Nephron (organoid): ENCODE measurements around the gene FOXO3.

Experiments used
- H3K27ac Mint-ChIP-seq, 3 experiments: 2 replicates each; pipeline ENCODE4 v1.8.0; 2020; ENCODE audit warnings: mixed read lengths in 3 of 3, mild to moderate bottlenecking in 2 of 3, moderate library complexity in 1 of 3
- H3K27me3 Mint-ChIP-seq: 2 replicates; pipeline ENCODE4 v1.8.0; 2021; ENCODE audit warnings: low read depth, mild to moderate bottlenecking, moderate library complexity, mixed read lengths
- H3K36me3 Mint-ChIP-seq: 2 replicates; pipeline ENCODE4 v1.8.0; 2020; ENCODE audit warnings: low read depth, mixed read lengths
- H3K4me1 Mint-ChIP-seq: 2 replicates; pipeline ENCODE4 v1.8.0; 2020; ENCODE audit warnings: mixed read lengths
- H3K4me3 Mint-ChIP-seq, 3 experiments: 2 replicates each; pipeline ENCODE4 v1.8.0; 2020; ENCODE audit warnings: mild to moderate bottlenecking in 3 of 3, mixed read lengths in 3 of 3, moderate library complexity in 2 of 3
- H3K9me3 Mint-ChIP-seq: 2 replicates; pipeline ENCODE4 v1.8.0; 2020; ENCODE audit warnings: mixed read lengths
- TF ChIP-seq, protein P1 (sequence below), 3 experiments: fragments of 200-600 bp; sonication (generic); IDR thresholded peaks; one replicate each; pipeline ENCODE4 v1.5.0; 2021; ENCODE audit warnings: antibody characterized with exemption in 3 of 3; ENCODE audit not compliant: unreplicated experiment in 3 of 3

FOXO3 gene

GRCh38 chr6:108720827-108721226 lies 160.1 kb downstream of the FOXO3 start:
- Mint-ChIP-seq H3K36me3 (peaks cover 8% of the 10 kb centered on the region), H3K27ac (no peak overlapping the region), H3K4me3 (no peak overlapping the region), H3K27me3 (peaks cover 19% of the 10 kb centered on the region), H3K9me3 (peaks cover 10% of the 10 kb centered on the region), H3K4me1 (peaks cover 9% of the 10 kb centered on the region)
- TF ChIP-seq, protein P1, sequence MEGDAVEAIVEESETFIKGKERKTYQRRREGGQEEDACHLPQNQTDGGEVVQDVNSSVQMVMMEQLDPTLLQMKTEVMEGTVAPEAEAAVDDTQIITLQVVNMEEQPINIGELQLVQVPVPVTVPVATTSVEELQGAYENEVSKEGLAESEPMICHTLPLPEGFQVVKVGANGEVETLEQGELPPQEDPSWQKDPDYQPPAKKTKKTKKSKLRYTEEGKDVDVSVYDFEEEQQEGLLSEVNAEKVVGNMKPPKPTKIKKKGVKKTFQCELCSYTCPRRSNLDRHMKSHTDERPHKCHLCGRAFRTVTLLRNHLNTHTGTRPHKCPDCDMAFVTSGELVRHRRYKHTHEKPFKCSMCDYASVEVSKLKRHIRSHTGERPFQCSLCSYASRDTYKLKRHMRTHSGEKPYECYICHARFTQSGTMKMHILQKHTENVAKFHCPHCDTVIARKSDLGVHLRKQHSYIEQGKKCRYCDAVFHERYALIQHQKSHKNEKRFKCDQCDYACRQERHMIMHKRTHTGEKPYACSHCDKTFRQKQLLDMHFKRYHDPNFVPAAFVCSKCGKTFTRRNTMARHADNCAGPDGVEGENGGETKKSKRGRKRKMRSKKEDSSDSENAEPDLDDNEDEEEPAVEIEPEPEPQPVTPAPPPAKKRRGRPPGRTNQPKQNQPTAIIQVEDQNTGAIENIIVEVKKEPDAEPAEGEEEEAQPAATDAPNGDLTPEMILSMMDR (IDR thresholded peaks at IDR 0.05; ENCODE audit: unreplicated experiment in 3 of 3) = no peak

- H3K9me3 Mint-ChIP-seq = peaks cover 10% of the 10 kb centered on the region
These were observed 160.6 kb downstream of the FOXO3 start for GRCh38 chr6:108721286-108721685.

DNA sequence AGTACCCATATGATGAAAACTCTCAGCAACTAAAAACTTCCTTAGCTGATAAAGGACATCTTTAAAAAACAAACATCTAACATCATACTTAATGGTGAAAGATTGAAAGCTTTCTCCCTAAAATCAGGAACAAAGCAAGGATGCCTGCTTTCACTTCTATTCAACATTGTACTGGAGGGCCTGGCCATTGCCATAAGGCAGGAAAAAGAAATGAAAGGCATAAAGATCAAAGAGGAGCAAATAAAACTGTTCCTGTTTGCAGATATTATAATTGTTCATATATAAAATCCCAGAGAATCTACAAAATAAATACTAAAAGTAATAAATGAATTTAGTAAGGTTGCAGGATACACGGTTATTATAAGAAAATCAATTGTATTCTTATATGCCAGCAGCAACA lies 162.9 kb downstream of the FOXO3 start:
- Mint-ChIP-seq H3K9me3 (peaks cover 10% of the 10 kb centered on the region), H3K27ac (no peak overlapping the region), H3K4me1 (peaks cover 6% of the 10 kb centered on the region), H3K36me3 (peaks cover 8% of the 10 kb centered on the region), H3K4me3 (no peak overlapping the region), H3K27me3 (peaks cover 14% of the 10 kb centered on the region)
- TF ChIP-seq, protein P1 (IDR thresholded peaks at IDR 0.05; ENCODE audit: unreplicated experiment in 3 of 3) = no peak

More at GRCh38 chr6:108721286-108721685, 160.6 kb downstream of the FOXO3 start:
- Mint-ChIP-seq H3K4me1 (peaks cover 6% of the 10 kb centered on the region), H3K36me3 (peaks cover 8% of the 10 kb centered on the region), H3K27me3 (peaks cover 19% of the 10 kb centered on the region), H3K27ac (no peak overlapping the region), H3K4me3 (no peak overlapping the region)
- TF ChIP-seq, protein P1 (IDR thresholded peaks at IDR 0.05; ENCODE audit: unreplicated experiment in 3 of 3) = no peak

DNA sequence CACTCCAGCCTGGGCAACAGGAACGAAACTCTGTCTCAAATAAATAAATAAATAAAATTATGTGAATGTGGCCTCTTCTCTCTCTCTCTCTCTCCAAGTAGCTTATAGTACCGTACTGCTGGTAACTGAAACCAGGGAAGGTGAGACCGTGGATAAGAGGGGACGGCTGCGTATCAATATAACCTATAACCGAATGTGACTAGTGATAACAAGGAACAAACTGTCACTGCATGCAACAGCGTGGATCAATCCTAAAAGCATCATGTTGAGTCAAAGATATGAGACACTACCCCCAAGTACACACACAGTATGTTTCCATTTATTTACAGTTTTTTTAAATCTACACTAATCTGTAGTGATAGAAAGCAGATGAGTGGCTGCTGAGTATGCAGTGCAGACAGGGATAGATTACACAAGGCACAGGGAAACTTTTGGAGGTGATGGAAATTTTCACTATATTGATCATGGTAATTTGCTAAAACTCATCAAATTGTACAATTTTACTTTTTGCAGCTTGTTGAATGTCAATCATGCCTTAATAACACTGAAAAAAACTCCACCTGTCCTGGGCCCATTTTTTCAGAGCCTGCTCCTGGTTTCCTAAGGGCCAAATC lies 166.1 kb downstream of the FOXO3 start:
- peaks cover 30% of the 10 kb centered on the region for H3K27me3 Mint-ChIP-seq
- peaks cover 7% of the 10 kb centered on the region for H3K4me1 Mint-ChIP-seq
- no peak overlapping the region for H3K4me3 Mint-ChIP-seq
- peaks cover 8% of the 10 kb centered on the region for H3K36me3 Mint-ChIP-seq
- H3K9me3 Mint-ChIP-seq = peaks cover 10% of the 10 kb centered on the region
- TF ChIP-seq, protein P1 (IDR thresholded peaks at IDR 0.05; ENCODE audit: unreplicated experiment in 3 of 3) = no peak
- H3K27ac Mint-ChIP-seq = no peak overlapping the region

DNA sequence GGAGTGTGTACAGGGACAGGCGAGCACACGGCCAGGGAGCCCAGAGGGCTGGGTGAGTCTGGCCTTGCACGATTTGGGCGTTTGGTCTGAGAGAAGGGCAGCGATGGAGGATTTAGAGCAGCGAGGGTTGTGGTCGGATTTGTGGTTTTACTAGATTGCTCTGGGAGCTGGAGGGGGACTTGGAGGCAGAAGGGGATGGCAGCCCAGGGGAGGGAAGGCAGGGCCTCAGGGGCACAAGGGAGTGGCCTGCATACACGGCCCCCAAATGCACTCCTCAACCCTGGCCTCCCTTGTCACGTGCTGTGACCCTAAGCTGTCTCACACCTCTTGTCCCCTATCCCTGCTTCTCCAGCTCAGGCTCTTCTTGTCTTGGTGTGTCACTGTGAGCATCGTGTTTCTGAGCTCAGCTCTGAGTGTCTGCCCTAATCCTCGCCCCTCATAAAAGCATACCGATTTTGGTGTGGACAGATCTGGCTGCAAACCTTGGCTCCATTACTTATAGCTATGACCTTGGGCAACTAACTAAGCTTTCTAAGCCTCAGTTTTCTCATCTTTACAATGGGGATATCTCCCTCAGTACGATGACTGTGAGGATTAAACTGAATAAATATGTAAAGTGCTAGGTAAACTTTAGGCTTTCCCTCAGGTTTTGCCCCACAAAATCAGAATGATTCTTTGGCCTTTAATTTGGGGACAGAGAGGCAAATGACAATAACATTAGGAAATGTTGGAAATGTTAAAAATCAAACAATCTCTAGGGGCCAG lies 167.4 kb downstream of the FOXO3 start:
- peaks cover 7% of the 10 kb centered on the region for H3K9me3 Mint-ChIP-seq
- H3K27me3 Mint-ChIP-seq = peaks cover 30% of the 10 kb centered on the region
- peaks cover 7% of the 10 kb centered on the region for H3K4me1 Mint-ChIP-seq
- H3K36me3 Mint-ChIP-seq = peaks cover 5% of the 10 kb centered on the region
- no peak overlapping the region for H3K4me3 Mint-ChIP-seq
- H3K27ac Mint-ChIP-seq = no peak overlapping the region
- TF ChIP-seq, protein P1 (IDR thresholded peaks at IDR 0.05; ENCODE audit: unreplicated experiment in 3 of 3) = no peak
